ENCODE results near the gene QPCTL.

DNA sequence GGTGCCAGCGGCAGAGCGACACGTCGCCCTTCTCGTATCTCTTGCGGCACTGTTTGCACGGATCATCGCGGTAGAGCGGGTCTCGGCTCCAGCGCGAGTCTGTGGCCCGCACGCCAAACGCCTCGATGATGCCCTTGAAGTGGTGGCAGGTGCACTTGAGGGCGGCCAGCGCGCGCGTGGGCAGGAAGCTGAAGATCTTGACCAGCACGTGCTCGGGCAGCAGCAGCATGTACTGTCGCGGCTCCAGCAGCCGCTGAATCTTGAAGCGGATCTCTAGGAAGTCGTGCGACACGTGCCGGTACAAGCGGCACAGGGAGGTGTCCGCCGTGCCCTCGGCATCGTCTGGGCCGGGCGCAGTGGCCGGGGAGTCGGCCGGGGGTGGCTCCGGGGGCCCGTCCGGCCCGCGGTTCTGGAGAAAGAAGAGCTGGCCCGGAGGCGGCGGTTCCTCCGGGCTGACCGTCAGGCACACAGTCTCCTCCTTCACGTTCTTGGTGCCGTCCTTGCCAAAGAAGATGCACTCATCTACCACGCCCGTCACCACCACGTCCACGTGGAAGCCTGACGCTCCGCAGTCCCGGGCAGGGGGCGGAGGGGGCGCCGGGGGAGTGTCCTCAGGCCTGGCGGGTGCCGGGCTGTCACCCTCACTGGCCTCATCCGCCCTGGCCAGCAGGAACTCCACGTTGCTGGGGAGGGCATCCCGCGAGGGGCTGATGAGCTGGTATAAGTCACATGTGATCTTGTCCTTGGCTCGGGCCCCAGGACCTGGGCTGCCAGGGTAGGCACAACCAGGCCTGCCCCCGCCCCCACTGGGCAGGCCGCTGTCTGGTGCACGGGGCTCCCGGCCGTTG lies 19.6 kb downstream of the QPCTL start:
- TF ChIP-seq CTCF (IDR thresholded peaks at IDR 0.05), result no peak
- TF ChIP-seq, protein P1, sequence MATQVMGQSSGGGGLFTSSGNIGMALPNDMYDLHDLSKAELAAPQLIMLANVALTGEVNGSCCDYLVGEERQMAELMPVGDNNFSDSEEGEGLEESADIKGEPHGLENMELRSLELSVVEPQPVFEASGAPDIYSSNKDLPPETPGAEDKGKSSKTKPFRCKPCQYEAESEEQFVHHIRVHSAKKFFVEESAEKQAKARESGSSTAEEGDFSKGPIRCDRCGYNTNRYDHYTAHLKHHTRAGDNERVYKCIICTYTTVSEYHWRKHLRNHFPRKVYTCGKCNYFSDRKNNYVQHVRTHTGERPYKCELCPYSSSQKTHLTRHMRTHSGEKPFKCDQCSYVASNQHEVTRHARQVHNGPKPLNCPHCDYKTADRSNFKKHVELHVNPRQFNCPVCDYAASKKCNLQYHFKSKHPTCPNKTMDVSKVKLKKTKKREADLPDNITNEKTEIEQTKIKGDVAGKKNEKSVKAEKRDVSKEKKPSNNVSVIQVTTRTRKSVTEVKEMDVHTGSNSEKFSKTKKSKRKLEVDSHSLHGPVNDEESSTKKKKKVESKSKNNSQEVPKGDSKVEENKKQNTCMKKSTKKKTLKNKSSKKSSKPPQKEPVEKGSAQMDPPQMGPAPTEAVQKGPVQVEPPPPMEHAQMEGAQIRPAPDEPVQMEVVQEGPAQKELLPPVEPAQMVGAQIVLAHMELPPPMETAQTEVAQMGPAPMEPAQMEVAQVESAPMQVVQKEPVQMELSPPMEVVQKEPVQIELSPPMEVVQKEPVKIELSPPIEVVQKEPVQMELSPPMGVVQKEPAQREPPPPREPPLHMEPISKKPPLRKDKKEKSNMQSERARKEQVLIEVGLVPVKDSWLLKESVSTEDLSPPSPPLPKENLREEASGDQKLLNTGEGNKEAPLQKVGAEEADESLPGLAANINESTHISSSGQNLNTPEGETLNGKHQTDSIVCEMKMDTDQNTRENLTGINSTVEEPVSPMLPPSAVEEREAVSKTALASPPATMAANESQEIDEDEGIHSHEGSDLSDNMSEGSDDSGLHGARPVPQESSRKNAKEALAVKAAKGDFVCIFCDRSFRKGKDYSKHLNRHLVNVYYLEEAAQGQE (IDR thresholded peaks at IDR 0.05; ENCODE audit: low read depth, low read length), result no peak
- no peak for TF ChIP-seq CHD2 (IDR thresholded peaks at IDR 0.05; ENCODE audit: low read length, partially characterized antibody)
- no peak for TF ChIP-seq EP300 (IDR thresholded peaks at IDR 0.05; ENCODE audit: borderline replicate concordance in 1 of 2, low read depth in 1 of 2, low read length in 1 of 2)
- TF ChIP-seq, protein P2, sequence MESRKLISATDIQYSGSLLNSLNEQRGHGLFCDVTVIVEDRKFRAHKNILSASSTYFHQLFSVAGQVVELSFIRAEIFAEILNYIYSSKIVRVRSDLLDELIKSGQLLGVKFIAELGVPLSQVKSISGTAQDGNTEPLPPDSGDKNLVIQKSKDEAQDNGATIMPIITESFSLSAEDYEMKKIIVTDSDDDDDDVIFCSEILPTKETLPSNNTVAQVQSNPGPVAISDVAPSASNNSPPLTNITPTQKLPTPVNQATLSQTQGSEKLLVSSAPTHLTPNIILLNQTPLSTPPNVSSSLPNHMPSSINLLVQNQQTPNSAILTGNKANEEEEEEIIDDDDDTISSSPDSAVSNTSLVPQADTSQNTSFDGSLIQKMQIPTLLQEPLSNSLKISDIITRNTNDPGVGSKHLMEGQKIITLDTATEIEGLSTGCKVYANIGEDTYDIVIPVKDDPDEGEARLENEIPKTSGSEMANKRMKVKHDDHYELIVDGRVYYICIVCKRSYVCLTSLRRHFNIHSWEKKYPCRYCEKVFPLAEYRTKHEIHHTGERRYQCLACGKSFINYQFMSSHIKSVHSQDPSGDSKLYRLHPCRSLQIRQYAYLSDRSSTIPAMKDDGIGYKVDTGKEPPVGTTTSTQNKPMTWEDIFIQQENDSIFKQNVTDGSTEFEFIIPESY (IDR thresholded peaks at IDR 0.05; ENCODE audit: borderline replicate concordance, low read depth), result no peak
- TF ChIP-seq NFIC (IDR thresholded peaks at IDR 0.05; ENCODE audit: borderline replicate concordance), result no peak
- TF ChIP-seq POLR2AphosphoS5 (IDR thresholded peaks at IDR 0.05; ENCODE audit: low read depth, low read length), result no peak
- TF ChIP-seq RAD21 (IDR thresholded peaks at IDR 0.05; ENCODE audit: low read length), result no peak
- no peak for TF ChIP-seq GABPA (IDR thresholded peaks at IDR 0.05; ENCODE audit: low read depth)
- TF ChIP-seq YY1 (IDR thresholded peaks at IDR 0.05; ENCODE audit: low read depth), result no peak
- TF ChIP-seq GATA2 (CRISPR knock-in tag; IDR thresholded peaks at IDR 0.05), result no peak

All from SK-N-SH (cell line).